Calu3 (cell line): Measurements from ENCODE around the gene CENPO. TPM values are rescaled to one million over a fixed set of nuclear protein-coding genes. Genes with fewer than 3 reads are reported as not detected.

Experiments
- BruUV-seq: library from RNA; stranded (reverse); fragments of 400-500 nt; replicated peaks from 2 replicates; lab custom pipeline; 2021; lab: Mats Ljungman, UMichigan
- CTCF ChIA-PET: fragments of 300-600 bp; sonication (Branson Sonifier 250); formaldehyde crosslinking; loops from one replicate; lab custom pipeline; 2022; ENCODE audit warnings: antibody characterized with exemption; lab: Charles Lee
- DNase-seq: peaks from one replicate; pipeline ENCODE4 v3.0.0; 2022
- H3K27ac Mint-ChIP-seq: one replicate; pipeline ENCODE4 v1.8.0; 2022; ENCODE audit warnings: mixed read lengths; ENCODE audit not compliant: unreplicated experiment
- H3K27me3 Mint-ChIP-seq: one replicate; pipeline ENCODE4 v1.8.0; 2022; ENCODE audit warnings: mixed read lengths; ENCODE audit not compliant: unreplicated experiment
- H3K36me3 Mint-ChIP-seq: one replicate; pipeline ENCODE4 v1.8.0; 2022; ENCODE audit warnings: mild to moderate bottlenecking, moderate library complexity, mixed read lengths; ENCODE audit not compliant: insufficient read depth, unreplicated experiment
- H3K4me1 Mint-ChIP-seq: one replicate; pipeline ENCODE4 v1.8.0; 2022; ENCODE audit warnings: mild to moderate bottlenecking, low read depth, mixed read lengths; ENCODE audit not compliant: unreplicated experiment
- H3K4me3 Mint-ChIP-seq: one replicate; pipeline ENCODE4 v1.8.0; 2022; ENCODE audit warnings: mild to moderate bottlenecking, low read depth, moderate library complexity, mixed read lengths; ENCODE audit not compliant: unreplicated experiment
- H3K9me3 Mint-ChIP-seq: one replicate; pipeline ENCODE4 v1.8.0; 2022; ENCODE audit warnings: low read depth, mixed read lengths; ENCODE audit not compliant: unreplicated experiment
- intact Hi-C: fragments of 100-400 bp; cut with micrococcal nuclease; formaldehyde crosslinking; loops from one replicate; pipeline ENCODE4 v1.10.0; 2022; ENCODE audit not compliant: unreplicated experiment
- total RNA-seq: library from RNA; stranded (reverse); gene quantifications from 2 replicates; pipeline ENCODE4 v1.2.3, GENCODE V29; 2022
- TF ChIP-seq, protein P1 (sequence below): fragments of 200-600 bp; IDR thresholded peaks from one replicate; pipeline ENCODE4 v1.8.0; 2022; ENCODE audit warnings: antibody characterized with exemption; ENCODE audit not compliant: unreplicated experiment

CENPO gene
- total RNA-seq, 1 experiment from 2014 or later = 43.1 TPM

DNA sequence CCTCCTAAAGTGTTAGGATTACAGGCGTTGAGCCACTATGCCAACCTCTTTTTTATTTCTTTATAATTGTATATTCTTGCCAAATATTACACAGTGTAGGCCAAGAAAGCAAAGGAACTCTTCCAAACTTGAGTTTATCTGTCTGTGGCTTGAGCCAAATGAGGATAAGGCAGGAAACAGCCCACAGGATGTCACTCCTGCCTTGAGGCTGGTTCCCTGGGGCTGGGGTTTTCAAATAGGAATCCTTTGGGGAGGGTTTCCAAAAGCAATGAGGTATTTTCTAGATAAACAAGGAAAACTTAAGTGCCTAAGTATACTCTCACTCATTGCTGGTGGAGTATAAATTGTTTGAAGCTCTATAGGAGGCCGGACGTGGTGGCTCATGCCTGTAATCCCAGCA, 70.4 kb downstream of the CENPO start:
- BruUV-seq = no TSS peak
- H3K27ac Mint-ChIP-seq = no peak overlapping the region
- no peaks in the 10 kb centered on the region for H3K36me3 Mint-ChIP-seq
- no peaks in the 10 kb centered on the region for H3K9me3 Mint-ChIP-seq
- CTCF ChIA-PET = no interaction called here
- TF ChIP-seq, protein P1, sequence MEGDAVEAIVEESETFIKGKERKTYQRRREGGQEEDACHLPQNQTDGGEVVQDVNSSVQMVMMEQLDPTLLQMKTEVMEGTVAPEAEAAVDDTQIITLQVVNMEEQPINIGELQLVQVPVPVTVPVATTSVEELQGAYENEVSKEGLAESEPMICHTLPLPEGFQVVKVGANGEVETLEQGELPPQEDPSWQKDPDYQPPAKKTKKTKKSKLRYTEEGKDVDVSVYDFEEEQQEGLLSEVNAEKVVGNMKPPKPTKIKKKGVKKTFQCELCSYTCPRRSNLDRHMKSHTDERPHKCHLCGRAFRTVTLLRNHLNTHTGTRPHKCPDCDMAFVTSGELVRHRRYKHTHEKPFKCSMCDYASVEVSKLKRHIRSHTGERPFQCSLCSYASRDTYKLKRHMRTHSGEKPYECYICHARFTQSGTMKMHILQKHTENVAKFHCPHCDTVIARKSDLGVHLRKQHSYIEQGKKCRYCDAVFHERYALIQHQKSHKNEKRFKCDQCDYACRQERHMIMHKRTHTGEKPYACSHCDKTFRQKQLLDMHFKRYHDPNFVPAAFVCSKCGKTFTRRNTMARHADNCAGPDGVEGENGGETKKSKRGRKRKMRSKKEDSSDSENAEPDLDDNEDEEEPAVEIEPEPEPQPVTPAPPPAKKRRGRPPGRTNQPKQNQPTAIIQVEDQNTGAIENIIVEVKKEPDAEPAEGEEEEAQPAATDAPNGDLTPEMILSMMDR = no peak
- no peaks in the 10 kb centered on the region for H3K4me1 Mint-ChIP-seq
- intact Hi-C loops = no loop called here
- no peak overlapping the region for H3K4me3 Mint-ChIP-seq
- no peak for DNase-seq
- H3K27me3 Mint-ChIP-seq = no peaks in the 10 kb centered on the region

DNA sequence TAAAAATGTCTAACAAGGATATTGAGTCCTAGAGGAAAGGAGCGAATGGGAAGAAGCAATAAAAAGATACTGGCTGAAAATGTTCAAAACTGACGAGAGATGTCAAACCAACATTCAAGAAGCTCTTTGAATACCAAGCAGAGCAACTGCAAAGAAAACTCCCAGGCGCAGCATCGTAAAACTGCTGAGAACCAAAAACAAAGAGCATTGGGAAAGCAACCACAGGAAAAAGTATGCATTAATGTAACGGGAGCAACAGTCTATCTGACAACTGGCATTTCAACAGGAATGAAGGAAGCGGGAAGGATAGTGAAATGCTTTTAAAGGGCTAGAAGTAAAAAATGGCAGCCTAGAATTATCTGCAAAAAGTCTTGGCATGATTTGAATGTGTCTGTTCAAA, 73.7 kb downstream of the CENPO start:
- Mint-ChIP-seq H3K4me1 (no peaks in the 10 kb centered on the region), H3K27ac (no peak overlapping the region), H3K36me3 (no peaks in the 10 kb centered on the region), H3K27me3 (no peaks in the 10 kb centered on the region), H3K4me3 (no peak overlapping the region), H3K9me3 (no peaks in the 10 kb centered on the region)
- DNase-seq = no peak
- TF ChIP-seq, protein P1 = no peak
- CTCF ChIA-PET = interaction anchor here (0.7 to 0.8 kb wide), 2 partner anchors 362 to 632 kb away, joined by 7 to 10 read pairs; no protein-coding TSS in a partner anchor
- no TSS peak for BruUV-seq
- intact Hi-C loops = no loop called here

DNA sequence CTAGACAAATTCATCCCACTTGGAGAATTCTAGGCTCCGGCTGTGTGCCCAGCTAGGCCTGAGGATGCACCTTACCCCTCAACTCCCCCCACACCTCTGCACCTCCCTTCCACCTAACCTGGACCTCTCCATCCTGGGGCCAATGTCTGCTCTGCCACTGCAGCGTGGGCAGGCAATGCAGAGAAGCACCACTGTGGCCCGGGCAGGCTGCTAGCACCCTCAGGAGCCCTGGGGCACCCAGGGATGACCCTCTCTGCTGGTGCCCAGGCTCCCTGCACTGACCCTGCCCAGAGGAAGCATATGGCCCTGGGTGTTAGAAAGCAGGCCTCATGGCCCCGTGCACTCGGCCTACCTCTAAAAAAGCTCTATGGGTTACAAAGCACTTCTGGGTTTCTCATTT, 77.2 kb downstream of the CENPO start:
- DNase-seq = no peak
- H3K27me3 Mint-ChIP-seq = no peaks in the 10 kb centered on the region

DNA sequence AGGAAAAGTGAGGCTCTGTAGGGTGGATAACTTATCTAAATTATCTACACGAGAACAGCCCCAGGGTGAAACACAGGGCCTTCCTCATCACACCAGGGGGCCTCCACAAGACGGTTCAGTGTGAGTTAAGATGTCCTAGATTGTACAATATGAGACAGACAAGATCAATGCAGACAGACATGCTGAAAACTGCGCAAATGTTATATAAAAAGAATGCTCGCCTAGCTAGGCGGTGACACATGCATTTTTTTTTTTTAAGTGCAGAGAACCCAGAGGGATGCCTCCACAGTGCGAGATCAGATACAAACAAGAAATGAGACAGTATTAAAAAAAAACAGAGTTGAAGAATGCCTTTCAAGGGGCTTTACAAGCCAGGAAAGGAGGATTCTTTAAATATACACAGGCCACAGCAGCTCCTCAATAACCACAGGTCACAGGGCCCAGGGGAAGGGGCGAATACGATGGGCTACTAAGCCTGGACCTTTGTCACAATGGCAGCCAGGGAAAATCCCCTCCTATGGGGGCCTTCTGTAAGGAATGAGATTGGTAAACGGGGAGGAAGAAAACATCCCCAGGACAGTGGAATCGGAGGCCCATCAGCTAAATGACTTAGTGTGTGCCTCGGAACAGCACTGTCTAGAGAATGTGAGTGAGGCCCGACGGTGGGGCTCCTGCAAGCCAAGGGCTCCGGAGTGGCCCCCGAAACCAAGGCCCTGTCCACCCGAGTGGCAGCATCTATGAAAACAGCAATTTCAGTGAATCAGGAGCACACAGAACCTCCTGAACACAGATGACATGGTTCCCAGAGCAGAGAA, 77.9 kb downstream of the CENPO start:
- no peaks in the 10 kb centered on the region for H3K4me1 Mint-ChIP-seq
- BruUV-seq = no TSS peak
- H3K36me3 Mint-ChIP-seq = no peaks in the 10 kb centered on the region
- TF ChIP-seq, protein P1 = no peak
- DNase-seq = no peak
- no peaks in the 10 kb centered on the region for H3K27me3 Mint-ChIP-seq
- no peak overlapping the region for H3K27ac Mint-ChIP-seq
- no peak overlapping the region for H3K4me3 Mint-ChIP-seq
- CTCF ChIA-PET = no interaction called here
- intact Hi-C loops = no loop called here
- H3K9me3 Mint-ChIP-seq = no peaks in the 10 kb centered on the region

More for the DNA sequence above, 77.2 kb downstream of the CENPO start:
- Mint-ChIP-seq H3K9me3 (no peaks in the 10 kb centered on the region), H3K4me3 (no peak overlapping the region), H3K36me3 (no peaks in the 10 kb centered on the region), H3K27ac (no peak overlapping the region), H3K4me1 (no peaks in the 10 kb centered on the region)
- CTCF ChIA-PET = no interaction called here
- BruUV-seq = no TSS peak
- TF ChIP-seq, protein P1 = no peak
- intact Hi-C loops = no loop called here
